ENCODE data around the gene TPST2.

TPST2 gene

DNA sequence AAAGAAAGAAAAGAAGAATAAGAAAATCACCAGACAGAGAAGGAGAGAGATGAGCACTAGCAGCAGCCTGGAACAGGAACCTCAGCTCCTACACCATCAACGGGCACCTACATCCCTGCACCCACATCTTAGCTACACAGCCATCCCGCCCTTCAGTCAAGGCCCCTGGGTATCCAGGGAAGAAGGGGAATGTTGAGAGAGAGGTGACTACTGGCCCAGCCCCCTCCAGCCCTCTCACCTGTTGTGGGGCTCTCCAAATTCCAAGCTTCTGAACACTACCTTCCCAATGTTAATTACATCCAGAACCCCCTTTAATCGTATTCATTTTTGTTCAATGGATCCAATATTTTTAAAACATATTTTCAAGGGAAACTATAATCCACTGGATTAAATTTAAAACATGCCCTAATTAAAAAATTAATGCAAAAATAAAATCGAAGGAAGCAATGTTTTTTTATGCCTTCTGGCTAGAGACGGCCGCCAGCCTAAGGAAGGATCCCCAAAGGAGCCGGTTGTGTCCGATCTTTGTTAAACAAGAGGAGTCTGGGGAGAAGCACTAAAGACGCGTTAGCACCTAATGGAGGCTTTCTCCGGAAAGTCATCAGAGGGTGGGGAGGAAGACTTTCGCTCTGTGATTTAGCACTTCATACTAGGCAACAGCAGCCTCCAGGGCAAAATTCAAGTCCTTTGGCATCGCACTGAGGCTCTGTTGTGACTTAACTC is 9.5 kb downstream of the TPST2 start:
- DNase-seq (ENCODE audit: low read depth), result no peak

DNA sequence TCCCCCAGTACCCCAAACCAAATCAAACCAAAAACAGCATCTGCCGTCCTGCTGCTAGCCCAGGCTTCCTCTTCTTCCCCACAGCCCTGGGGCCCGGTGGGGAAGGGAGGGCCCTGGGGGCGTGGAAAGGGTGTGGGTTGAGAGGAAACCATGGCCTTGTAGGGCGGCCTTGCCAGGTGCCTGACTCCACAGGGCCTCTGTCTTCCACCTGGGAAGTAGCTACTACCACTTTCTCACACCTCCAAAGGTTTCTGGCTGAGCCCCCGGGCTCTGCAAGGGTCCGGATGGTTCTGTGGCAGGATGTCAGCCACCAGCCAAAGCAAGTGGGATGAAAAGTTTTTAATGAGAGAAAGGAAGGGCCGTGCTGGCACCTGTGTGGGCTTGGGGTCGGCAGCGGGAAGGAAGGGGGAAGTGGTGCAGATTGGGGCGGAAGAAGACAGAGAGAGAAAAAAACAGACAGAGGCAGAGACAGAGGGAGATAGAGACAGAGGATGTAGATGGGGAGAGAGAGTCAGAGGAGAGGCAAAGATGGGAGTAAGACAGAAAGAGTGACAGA is 10.5 kb downstream of the TPST2 start:
- no peak for DNase-seq (ENCODE audit: low read depth)

DNA sequence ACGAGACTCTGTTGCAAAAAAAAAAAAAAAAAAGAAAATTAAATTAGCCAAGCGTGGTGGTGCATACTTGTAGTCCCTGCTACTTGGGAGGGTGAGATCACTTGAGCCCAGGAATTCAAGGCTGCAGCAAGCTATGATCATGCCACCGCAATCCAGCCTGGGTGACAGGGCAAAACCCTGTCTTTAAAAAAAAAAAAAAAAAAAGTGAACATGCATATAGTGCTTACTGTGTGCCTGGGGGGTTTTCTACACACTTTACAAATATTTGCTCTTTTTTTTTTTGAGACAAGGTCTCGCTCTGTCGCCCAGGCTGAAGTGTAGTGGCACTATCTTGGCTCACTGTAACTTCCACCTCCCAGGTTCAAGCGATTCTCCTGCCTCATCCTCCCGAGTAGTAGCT is 12.9 kb downstream of the TPST2 start:
- DNase-seq (ENCODE audit: low read depth), result no peak

DNA sequence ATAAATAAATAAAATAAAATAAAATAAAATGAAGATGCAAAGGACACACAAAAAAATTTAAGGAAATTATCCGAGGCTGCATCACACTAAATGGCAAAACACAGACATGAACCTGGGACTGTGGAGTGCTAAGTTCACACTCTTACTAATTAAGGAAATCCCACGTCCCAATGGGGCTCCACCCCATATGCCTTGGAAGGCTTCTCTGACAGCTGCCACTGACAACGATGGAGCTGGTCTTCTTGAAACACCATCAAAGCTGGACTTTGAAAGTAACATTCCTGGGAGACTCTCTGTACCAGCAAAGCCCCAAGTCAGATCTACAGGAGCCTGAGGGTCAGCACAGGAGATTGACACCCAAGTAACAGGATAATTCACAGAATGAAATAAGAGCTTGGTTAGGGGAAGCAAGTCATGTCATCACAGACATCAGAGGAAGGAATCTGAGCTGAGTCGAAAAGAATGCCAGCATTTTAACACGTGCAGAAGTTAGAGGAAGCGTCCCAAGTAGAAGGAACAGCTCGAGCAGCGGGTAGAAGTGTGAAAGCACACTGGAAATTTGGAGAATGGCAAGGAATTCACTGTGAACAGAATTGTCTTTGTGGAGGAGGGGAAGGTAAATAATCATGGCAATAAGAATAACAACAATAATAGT is 13.8 kb downstream of the TPST2 start:
- DNase-seq (ENCODE audit: low read depth), result no peak

DNA sequence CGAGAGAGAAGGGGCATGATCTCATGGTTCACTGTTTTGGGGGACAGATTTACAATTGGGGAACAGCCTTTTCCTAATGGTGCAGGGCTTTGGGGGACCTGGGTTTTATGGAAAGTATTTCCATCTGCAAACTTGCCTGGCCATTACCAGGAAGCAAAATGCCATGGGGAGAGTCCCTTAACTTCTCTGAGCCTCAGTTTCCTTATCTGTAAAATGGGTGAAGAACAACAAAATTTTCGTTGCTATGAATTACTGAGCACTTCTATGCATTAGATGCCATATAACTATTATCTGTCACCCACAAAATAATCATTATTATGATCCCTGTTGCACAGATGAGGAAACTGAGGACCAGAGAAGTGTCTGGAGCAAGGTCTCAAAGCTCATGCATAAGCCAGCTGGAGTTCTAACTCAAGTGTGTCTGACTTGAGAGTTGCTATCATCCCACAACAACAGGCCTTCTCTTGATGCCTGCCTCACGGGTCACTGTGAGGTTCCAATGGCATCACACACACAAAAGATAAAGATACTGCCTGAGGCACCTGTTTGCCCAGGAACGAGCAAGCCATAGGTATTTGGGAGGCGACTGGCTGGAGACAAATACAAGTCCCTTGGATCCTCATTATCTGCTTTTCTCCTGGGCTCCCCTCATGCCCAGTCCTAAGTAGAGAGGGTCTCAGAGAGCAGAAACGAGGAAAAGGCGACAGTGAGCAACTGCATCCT is 15.8 kb downstream of the TPST2 start:
- DNase-seq (ENCODE audit: low read depth), result no peak

DNA sequence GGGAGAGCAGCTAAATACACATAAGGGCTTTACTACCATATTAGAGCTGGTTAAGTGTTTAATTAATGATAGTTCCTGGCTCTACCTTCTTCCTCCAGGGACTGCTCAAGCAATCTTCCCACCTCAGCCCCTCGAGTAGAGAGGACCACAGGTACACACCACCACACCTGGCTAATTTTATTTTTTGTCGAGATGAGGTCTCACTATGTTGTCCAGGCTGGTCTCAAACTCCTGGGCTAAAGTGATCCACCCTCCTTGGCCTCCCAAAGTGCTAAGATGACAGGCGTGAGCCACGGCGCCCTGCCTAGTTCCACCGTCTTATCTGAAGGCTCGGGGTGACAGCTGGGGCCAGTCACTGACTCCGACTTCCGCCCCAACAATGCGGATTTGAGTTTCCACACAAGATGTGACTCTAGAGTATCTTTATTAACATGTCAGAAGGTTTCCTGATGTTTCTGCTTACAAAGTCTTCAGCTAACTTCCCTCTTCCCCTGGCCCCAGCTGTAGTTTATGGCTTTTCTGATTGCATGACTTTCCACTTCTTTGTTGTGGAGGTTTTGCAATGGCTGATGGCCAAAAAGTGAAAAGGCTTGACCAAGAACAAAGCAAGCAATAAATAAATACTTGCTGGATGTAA is 16.8 kb downstream of the TPST2 start:
- no peak for DNase-seq (ENCODE audit: low read depth)

DNA sequence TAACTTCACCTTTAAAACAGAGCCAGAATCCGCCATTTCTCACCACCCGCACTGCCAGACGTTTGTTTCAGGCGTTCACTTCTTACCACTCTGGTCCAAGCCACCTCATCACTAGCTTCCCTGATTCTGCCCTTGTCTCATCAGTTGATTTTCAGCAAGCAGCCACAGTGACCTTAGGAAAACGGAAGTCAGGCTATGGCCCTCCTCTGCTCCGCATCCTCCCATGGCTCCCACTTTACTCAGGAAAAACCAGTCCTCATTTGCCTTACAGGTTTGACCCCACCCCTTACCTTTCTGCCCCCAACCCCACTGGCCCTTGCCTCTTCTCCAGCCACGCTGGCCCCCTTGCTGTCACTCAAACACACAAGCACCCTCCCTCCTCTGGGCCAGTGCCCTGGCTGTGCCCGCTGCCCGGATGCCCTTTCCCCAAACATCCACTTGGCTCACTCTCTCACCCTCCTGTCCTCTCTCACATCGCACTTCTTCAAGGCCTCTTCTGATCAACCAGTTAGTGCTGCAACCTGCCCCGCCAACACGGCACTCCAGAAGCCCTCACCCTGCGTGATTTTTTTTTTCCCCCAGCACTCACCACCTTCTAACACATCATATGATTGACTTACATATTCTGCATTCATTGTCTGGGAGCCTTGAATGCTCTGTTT is 18.9 kb downstream of the TPST2 start:
- no peak for DNase-seq (ENCODE audit: low read depth)

DNA sequence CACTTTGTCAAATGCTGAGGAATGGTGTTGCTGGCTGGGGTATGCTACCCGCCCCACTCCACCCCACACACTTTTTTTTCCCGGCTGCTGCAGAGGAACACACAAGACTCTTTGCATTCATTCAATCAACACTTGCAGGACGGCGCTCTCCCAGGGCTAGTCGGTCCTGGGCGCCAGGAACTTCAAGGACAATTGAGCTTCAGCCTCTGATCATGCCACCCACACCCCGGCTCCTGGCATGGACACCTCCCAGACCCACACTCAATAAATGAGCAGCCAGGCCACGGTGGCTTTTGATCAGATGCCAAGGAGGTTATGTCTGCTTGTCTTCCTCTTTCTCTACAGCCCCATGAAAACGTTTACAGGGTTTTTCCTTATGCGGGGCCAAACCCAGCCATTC is 19.8 kb downstream of the TPST2 start:
- DNase-seq (ENCODE audit: low read depth), result no peak

DNA sequence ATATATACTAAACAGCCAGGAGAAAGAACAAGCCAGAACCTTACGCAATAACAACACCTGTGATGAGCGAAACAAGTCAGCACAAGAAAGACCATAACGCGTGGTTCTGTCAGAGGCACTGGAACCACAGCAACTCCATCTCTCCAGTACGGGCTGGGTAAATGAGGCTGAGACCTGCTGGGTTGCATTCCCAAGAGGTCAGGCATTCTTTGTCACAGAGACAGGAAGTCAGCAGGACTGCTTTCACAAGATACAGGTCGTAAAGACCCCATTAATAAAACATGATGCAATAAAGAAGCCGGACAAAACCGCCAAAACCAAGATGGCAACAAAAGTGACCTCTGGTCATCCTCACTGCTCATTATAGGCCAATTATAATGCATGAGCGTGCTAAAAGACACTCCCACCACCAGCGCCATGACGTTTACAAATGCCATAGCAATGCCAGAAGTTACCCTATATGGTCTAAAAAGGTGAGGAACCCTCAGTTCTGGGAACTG is 21.7 kb downstream of the TPST2 start:
- no peak for DNase-seq (ENCODE audit: low read depth)

DNA sequence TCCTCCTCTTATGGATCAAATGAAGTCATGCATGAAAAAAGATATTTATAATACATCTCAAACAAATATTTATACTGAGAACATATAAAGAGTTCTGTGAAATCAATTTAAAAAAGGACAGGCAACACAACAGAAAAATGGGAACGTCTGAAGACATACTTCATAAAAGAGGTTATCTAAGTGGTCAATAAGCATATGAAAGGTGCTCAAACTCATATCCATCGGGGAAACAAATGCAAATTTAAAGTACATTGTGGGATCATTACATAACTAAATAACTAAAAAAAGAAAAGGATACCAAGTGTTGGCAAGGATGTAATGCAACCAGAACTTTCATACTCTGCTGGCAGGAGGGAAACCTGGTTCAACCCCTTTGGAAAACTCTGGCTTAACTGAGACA is 22.3 kb downstream of the TPST2 start:
- DNase-seq (ENCODE audit: low read depth), result no peak

DNA sequence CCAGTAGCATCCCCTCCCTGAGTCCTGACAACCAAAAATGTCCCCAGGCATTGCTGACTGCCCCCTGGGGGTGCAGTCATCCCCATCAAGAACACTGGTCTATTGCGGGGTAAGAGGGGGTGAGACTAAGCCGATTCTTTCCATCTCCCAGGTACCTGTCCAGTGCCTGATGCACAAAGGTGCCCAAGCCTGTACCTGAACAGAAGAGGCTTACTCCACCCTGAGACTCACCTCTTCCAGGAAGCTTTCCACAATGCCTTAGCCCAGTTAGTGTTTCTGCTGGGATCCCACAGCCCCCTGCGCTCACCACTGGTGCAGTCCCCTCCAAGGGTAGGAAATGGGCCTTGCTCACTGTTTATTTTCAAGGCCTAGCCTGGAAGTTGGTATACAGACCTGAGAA is 22.9 kb downstream of the TPST2 start:
- no peak for DNase-seq (ENCODE audit: low read depth)

DNA sequence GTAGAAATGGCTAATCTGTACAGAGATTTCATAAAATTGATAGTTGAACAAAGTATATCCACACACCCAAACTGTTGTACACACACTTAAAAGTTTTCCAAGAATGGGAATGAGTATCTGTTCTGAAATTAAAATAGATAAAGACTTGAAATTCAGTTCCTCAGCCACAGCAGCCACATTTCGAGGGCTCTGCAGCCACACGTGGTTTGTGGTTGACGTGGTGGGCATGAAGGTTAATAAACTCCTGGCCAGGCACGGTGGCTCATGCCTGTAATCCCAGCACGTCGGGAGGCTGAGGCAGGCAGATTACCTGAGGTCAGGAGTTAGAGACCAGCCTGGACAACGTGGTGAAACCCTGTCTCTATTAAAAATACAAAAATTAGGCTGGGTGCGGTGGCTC is 24.0 kb downstream of the TPST2 start:
- no peak for DNase-seq (ENCODE audit: low read depth)

DNA sequence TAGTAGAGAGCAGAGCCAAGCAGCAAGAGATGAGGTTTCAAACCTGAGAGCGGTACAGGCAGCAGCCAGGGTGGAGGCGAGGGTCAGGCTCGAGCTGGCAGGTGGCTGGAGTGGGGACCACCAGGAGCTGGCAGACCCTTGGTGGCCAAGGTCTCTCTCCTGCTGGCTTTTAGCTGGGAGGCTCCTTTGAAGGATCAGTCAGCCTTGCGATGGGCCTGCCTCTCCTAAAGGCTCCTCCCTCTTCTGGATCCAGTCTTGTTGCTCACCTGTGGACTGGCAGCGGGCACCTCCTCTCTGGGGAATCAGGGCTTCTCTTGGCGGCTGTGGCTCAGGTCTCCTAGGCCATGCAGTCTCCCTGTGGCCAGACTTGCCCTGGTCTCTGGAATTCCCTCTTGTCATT is 24.8 kb downstream of the TPST2 start:
- DNase-seq (ENCODE audit: low read depth), result no peak

DNA sequence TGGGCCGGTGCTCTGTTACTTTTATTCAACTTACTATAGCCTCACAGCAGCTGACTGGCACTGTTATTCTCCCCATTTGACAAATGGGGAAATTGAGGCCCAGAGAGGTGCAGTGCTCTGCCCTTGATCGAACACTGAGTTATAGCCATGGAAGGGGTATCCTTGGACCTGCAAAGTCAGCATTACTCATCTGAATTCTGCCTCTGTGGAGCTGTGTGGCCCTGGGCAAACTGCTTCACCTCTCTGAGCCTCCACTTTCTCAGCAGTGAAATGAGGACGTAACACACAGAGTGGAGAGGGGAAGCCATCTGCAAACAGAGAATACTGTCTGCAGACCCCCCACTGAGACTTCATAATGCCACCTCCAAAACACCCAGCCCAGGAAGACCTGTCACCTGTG is 25.3 kb downstream of the TPST2 start:
- no peak for DNase-seq (ENCODE audit: low read depth)

DNA sequence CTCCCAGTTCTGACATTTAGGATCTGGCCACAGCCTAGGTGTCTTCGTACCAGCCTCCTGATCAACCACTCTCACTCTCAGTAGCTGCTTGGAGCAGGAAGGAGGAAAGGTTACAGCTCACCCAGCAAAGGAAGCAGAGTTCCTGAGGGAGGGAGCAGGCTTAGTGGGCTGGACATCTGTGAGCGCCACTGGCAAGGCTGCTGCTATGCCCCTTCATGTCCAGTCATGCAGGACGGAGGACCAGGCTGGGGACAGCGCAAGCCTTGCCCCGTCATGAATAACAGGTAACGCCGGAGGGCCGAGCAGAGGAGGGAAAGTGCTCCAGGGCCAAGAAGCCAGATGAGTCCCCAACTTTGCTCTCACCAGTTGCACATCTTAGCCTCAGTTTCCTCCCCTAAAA is 25.8 kb downstream of the TPST2 start:
- DNase-seq (ENCODE audit: low read depth), result no peak

DNA sequence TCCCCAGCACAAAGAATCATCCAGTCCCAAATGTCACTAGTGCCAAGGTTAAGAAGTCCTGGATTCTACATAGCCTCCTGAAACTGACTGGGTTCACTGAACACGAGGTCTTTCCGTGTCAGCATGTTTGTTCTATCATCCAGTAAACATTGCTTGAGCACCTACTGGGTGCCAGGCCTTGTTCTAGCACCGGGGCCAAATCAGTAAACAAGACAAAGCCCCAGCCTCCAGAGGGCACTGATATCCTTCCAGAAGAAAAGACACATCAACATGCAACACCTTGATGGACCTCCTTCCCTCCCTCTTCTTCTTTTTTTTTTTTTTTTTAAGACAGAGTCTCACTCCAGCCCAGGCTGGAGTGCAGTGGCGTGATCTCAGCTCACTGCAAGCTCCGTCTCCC is 26.9 kb downstream of the TPST2 start:
- DNase-seq (ENCODE audit: low read depth), result no peak

DNA sequence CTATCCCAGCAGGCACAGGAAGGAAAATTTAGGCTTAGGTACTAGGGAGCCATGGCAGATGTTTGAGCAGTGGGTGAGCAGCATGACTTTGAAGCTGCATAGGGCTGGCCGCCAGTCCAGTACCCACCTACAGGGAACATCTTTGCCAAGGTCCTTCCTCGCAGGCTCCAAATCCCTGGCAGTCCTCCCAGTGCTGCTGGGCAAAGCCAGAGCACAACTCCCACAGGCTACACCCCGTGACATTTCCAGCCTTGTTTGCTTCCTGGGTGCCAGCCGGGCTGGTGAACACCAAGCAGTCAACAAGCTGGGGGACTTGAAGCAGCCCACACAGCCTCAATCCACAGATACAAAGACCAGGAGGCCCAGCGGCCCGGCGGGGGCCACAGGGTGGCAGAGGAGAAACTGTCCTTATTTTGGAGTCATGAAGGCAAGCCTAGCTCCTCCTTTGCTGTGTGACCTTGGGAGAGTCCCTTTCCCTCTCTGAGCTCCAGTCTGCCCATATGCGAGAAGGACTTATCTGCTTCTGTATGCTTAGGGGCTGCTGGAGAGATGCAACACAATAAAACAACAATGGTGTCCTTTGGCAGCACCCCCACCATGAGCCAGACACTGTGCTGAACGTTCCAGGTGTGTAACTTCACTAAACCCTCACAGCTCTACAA is 28.0 kb downstream of the TPST2 start:
- DNase-seq (ENCODE audit: low read depth), result no peak

DNA sequence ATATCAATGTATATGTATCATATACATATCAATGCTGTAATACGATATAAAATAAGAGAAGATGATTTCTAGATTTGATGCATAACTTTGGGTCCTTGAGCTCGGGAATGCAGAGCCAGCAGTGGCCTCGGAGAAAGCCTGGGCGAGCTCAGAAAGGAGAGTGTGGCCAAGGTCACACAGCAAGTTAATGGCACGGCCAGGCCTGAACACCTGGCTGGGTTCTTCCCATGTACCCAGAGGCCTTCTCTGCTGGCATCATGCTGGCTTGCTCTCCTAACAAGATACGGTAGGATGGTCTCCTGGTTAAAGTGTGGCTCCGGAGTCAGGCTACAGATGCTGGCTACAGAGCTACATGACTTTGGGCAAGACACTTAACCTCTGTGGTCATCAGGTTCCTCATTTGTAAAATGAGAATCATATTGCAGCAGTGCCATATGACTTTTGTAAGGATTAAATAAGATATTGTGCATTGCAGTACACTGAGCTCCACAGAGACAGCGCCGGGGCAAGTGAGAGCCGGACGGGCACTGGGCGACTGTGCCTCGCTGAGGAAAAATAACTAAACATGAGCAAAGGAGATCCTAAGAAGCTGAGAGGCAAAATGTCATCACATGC is 29.9 kb downstream of the TPST2 start:
- no peak for DNase-seq (ENCODE audit: low read depth)

DNA sequence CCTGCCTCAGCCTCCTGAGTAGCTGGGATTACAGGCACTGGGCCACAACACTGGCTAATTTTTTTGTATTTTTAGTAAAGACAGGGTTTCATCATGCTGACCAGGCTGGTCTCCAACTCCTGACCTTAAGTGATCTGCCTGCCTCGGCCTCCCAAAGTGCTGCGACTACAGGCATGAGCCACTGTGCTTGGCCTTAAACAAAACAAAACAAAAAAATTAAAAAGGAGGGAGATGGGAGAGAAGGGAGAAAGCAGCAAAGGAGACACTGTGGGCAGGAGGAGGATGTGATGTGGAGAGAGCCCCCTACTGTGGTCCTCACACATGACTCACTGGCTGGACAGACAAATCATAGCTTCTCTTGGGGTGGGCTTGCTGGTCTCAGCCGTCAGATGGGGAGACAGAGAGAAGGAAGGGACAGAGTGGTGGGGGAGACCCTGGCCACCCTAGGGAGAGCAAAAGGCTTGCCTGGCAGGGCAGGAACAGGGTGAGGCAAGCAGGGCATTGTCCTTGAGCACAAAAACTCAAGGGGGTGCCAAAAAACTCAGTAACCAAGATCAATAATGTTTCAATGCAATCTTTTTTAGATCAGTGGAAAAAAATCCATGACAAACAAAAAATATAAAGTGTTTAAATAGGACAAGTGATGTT is 31.6 kb downstream of the TPST2 start:
- DNase-seq (ENCODE audit: low read depth), result no peak

DNA sequence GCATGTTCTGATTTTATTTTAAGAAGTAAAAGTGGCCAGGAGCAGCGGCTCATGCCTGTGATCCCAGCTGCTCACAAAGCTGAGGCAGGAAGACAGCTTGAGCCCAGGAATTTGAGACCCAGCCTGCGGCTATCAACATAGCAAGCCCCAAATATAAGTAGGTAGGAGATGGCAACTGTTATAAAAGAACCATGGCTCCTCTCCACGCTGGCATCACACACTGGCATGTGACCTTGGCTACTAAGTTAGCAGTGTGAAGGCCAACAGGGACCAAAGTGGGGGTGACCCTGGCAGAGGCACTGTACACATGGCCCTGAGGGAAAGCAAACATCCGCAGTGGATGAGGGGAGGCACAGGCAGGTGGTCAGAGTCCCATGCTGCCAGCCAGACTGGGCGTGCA is 33.0 kb downstream of the TPST2 start:
- no peak for DNase-seq (ENCODE audit: low read depth)

All from HS-27A (cell line).